ENCODE results near the gene CHODL. TPM values are rescaled to one million over a fixed set of nuclear protein-coding genes. Genes with fewer than 3 reads are reported as not detected.

Gene CHODL
- total RNA-seq, 1 experiment from 2014 or later = 3.1 TPM

DNA sequence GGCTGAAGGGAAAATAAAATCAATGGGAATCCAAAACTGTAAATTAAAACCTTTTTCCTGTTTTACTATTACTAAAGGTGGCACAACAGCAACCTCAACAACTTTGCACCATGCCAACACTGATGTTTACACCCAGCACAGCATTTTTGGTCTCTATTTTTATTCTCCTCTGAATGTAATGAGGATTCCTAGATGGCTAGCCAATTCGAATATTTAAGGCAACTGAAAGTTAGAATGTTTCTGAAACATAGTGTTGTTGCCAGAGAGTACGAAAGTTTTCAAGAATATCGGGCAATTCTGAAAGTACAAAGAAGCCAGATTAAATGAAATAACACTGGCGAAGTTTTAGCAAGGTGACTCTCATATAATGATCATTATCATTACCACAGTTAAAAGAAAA is 40.7 kb downstream of the CHODL start (continued):
- no peak for TF ChIP-seq ZNF416 (CRISPR knock-in tag; IDR thresholded peaks at IDR 0.05)
- no peak for TF ChIP-seq NFE2L1 (CRISPR knock-in tag; IDR thresholded peaks at IDR 0.05)
- TF ChIP-seq CREB1 (CRISPR knock-in tag; IDR thresholded peaks at IDR 0.05) = no peak
- TF ChIP-seq, protein P1, sequence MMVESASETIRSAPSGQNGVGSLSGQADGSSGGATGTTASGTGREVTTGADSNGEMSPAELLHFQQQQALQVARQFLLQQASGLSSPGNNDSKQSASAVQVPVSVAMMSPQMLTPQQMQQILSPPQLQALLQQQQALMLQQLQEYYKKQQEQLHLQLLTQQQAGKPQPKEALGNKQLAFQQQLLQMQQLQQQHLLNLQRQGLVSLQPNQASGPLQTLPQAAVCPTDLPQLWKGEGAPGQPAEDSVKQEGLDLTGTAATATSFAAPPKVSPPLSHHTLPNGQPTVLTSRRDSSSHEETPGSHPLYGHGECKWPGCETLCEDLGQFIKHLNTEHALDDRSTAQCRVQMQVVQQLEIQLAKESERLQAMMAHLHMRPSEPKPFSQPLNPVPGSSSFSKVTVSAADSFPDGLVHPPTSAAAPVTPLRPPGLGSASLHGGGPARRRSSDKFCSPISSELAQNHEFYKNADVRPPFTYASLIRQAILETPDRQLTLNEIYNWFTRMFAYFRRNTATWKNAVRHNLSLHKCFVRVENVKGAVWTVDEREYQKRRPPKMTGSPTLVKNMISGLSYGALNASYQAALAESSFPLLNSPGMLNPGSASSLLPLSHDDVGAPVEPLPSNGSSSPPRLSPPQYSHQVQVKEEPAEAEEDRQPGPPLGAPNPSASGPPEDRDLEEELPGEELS (CRISPR knock-in tag; IDR thresholded peaks at IDR 0.05) = no peak
- TF ChIP-seq FOXP1 (CRISPR knock-in tag; IDR thresholded peaks at IDR 0.05; ENCODE audit: borderline replicate concordance) = no peak
- no peak for TF ChIP-seq ZNF263 (CRISPR knock-in tag; IDR thresholded peaks at IDR 0.05; ENCODE audit: low read depth)
- no peak for TF ChIP-seq GTF2I (CRISPR knock-in tag; conservative IDR thresholded peaks at IDR 0.05)
- TF ChIP-seq JUN (CRISPR knock-in tag; IDR thresholded peaks at IDR 0.05) = no peak
- TF ChIP-seq, protein P2, sequence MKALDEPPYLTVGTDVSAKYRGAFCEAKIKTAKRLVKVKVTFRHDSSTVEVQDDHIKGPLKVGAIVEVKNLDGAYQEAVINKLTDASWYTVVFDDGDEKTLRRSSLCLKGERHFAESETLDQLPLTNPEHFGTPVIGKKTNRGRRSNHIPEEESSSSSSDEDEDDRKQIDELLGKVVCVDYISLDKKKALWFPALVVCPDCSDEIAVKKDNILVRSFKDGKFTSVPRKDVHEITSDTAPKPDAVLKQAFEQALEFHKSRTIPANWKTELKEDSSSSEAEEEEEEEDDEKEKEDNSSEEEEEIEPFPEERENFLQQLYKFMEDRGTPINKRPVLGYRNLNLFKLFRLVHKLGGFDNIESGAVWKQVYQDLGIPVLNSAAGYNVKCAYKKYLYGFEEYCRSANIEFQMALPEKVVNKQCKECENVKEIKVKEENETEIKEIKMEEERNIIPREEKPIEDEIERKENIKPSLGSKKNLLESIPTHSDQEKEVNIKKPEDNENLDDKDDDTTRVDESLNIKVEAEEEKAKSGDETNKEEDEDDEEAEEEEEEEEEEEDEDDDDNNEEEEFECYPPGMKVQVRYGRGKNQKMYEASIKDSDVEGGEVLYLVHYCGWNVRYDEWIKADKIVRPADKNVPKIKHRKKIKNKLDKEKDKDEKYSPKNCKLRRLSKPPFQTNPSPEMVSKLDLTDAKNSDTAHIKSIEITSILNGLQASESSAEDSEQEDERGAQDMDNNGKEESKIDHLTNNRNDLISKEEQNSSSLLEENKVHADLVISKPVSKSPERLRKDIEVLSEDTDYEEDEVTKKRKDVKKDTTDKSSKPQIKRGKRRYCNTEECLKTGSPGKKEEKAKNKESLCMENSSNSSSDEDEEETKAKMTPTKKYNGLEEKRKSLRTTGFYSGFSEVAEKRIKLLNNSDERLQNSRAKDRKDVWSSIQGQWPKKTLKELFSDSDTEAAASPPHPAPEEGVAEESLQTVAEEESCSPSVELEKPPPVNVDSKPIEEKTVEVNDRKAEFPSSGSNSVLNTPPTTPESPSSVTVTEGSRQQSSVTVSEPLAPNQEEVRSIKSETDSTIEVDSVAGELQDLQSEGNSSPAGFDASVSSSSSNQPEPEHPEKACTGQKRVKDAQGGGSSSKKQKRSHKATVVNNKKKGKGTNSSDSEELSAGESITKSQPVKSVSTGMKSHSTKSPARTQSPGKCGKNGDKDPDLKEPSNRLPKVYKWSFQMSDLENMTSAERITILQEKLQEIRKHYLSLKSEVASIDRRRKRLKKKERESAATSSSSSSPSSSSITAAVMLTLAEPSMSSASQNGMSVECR (CRISPR knock-in tag; IDR thresholded peaks at IDR 0.05; ENCODE audit: borderline replicate concordance) = no peak

DNA sequence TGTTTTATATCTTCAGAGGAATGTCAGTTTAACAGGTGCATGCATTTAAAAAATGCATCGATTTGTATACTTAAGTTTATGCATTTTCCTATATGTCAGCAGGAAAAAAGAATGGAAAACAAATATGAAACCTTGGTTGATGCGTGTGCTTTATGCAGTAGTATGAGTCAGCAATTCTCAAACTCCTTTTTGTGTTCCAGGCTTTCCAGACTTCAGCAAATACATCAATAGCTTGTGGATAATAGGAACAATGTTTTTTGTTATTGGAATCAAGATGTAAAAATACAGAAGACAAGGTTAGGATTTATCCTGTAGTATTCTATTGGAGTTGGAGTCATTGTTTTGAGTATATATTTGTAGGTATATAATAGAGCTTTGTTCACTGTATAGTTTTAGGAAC is 45.2 kb downstream of the CHODL start:
- ATAC-seq = no peak
- CTCF ChIA-PET = no interaction called here
- no peaks in the 10 kb centered on the region for H3K27me3 Mint-ChIP-seq (ENCODE audit: low read depth)
- TF ChIP-seq KAT7 (CRISPR knock-in tag; IDR thresholded peaks at IDR 0.05; ENCODE audit: borderline replicate concordance) (no peak), CREM (CRISPR knock-in tag; IDR thresholded peaks at IDR 0.05) (no peak), NR3C1 (CRISPR knock-in tag; conservative IDR thresholded peaks at IDR 0.05; ENCODE audit: low read depth) (no peak), ATF1 (CRISPR knock-in tag; IDR thresholded peaks at IDR 0.05) (no peak), FOXP1 (CRISPR knock-in tag; IDR thresholded peaks at IDR 0.05; ENCODE audit: borderline replicate concordance) (no peak), ZNF138 (CRISPR knock-in tag; conservative IDR thresholded peaks at IDR 0.05) (no peak), NFATC4 (CRISPR knock-in tag; IDR thresholded peaks at IDR 0.05) (no peak), EMX1 (CRISPR knock-in tag; IDR thresholded peaks at IDR 0.05) (no peak), MXD4 (CRISPR knock-in tag; IDR thresholded peaks at IDR 0.05; ENCODE audit: borderline replicate concordance) (no peak), FOXK1 (CRISPR knock-in tag; IDR thresholded peaks at IDR 0.05) (no peak), CREB1 (CRISPR knock-in tag; IDR thresholded peaks at IDR 0.05) (no peak), ZNF263 (CRISPR knock-in tag; IDR thresholded peaks at IDR 0.05; ENCODE audit: low read depth) (no peak), ZNF671 (CRISPR knock-in tag; IDR thresholded peaks at IDR 0.05) (no peak)
- TF ChIP-seq, protein P3, sequence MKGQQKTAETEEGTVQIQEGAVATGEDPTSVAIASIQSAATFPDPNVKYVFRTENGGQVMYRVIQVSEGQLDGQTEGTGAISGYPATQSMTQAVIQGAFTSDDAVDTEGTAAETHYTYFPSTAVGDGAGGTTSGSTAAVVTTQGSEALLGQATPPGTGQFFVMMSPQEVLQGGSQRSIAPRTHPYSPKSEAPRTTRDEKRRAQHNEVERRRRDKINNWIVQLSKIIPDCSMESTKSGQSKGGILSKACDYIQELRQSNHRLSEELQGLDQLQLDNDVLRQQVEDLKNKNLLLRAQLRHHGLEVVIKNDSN (CRISPR knock-in tag; IDR thresholded peaks at IDR 0.05) = no peak
- TF ChIP-seq, protein P4, sequence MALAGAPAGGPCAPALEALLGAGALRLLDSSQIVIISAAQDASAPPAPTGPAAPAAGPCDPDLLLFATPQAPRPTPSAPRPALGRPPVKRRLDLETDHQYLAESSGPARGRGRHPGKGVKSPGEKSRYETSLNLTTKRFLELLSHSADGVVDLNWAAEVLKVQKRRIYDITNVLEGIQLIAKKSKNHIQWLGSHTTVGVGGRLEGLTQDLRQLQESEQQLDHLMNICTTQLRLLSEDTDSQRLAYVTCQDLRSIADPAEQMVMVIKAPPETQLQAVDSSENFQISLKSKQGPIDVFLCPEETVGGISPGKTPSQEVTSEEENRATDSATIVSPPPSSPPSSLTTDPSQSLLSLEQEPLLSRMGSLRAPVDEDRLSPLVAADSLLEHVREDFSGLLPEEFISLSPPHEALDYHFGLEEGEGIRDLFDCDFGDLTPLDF (CRISPR knock-in tag; IDR thresholded peaks at IDR 0.05) = no peak
- POLR2A ChIA-PET = no interaction called here
- H3K4me3 Mint-ChIP-seq = no peak overlapping the region
- peaks cover 5% of the 10 kb centered on the region for H3K9me3 Mint-ChIP-seq
- no peaks in the 10 kb centered on the region for H3K36me3 Mint-ChIP-seq
- no peak overlapping the region; the same call in 1 of the 2 replicates for H3K27ac Mint-ChIP-seq
- no peak for DNase-seq (ENCODE audit: low spot score)
- peaks cover 14% of the 10 kb centered on the region; the same call in 1 of the 2 replicates for H3K4me1 Mint-ChIP-seq

Data from WTC11 (cell line).